RWPE1 (cell line): Measurements from ENCODE around the gene E2F7.
"Not testable (repeated sequence)": the region's sequence is repeated elsewhere in the genome, so short reads cannot be mapped to it uniquely, and the experiment has no call there.

Source experiments
- CTCF ChIA-PET: fragments of 350-600 bp; sonication (Branson Sonifier 250); formaldehyde crosslinking; extraction: SDS; loops from one replicate; lab custom pipeline; 2021; lab: Yijun Ruan, JAX
- POLR2A ChIA-PET: fragments of 400-600 bp; formaldehyde crosslinking; extraction: SDS; loops from one replicate; lab custom pipeline; 2020; ENCODE audit warnings: antibody characterized with exemption; ENCODE audit not compliant: low non-redundant PET; lab: Yijun Ruan, JAX
- DNase-seq: peaks from one replicate; pipeline ENCODE4 v3.0.0; 2012; ENCODE audit warnings: low spot score
- H3K27ac ChIP-seq: fragments of 450-650 bp; 2 replicates; pipeline ENCODE4 v1.5.1; 2017
- CTCF ChIP-seq: fragments of 450-650 bp; conservative IDR thresholded peaks from 2 replicates; pipeline ENCODE4 v1.5.1; 2017; ENCODE audit warnings: low read depth, mild to moderate bottlenecking

The E2F7 gene

GRCh38 chr12:77104286-77104685 lies 38.9 kb upstream of the E2F7 start:
- ChIA-PET POLR2A (no interaction called here), CTCF (interaction anchor here (0.6 kb wide), 1 partner anchor 694 kb away, joined by 3 read pairs; no protein-coding TSS in a partner anchor)
- no peak overlapping the region for H3K27ac ChIP-seq
- no peak for DNase-seq
- no peak for TF ChIP-seq CTCF

GRCh38 chr12:77102691-77103090 lies 37.3 kb upstream of the E2F7 start:
- ChIA-PET POLR2A (no interaction called here), CTCF (interaction anchor here (0.6 kb wide), 1 partner anchor 50 kb away, joined by 3 read pairs; no protein-coding TSS in a partner anchor)
- TF ChIP-seq CTCF = no peak
- peak; percentile 28 for DNase-seq
- no peak overlapping the region for H3K27ac ChIP-seq

- no peak overlapping the region for H3K27ac ChIP-seq
- no peak for TF ChIP-seq CTCF
- CTCF ChIA-PET = no interaction called here
- DNase-seq = no peak
- POLR2A ChIA-PET = no interaction called here
These were observed 36.8 kb upstream of the E2F7 start for GRCh38 chr12:77102123-77102522.

GRCh38 chr12:77099799-77100198 lies 34.4 kb upstream of the E2F7 start:
- no peak for DNase-seq
- ChIA-PET POLR2A (no interaction called here), CTCF (no interaction called here)
- no peak overlapping the region for H3K27ac ChIP-seq
- TF ChIP-seq CTCF = no peak

- no peak for DNase-seq
- no peak overlapping the region for H3K27ac ChIP-seq
- ChIA-PET POLR2A (no interaction called here), CTCF (no interaction called here)
- TF ChIP-seq CTCF = no peak
These were observed 32.5 kb upstream of the E2F7 start for GRCh38 chr12:77097846-77098245.

- POLR2A ChIA-PET, DNase-seq, CTCF ChIA-PET, H3K27ac ChIP-seq: not testable (repeated sequence)
These were observed 26.9 kb upstream of the E2F7 start for GRCh38 chr12:77092227-77092626.

GRCh38 chr12:77089686-77090220 lies 24.4 kb upstream of the E2F7 start:
- H3K27ac ChIP-seq = no peak overlapping the region
- CTCF ChIA-PET = no interaction called here
- no peak for TF ChIP-seq CTCF
- DNase-seq = no peak
- POLR2A ChIA-PET = no interaction called here
